Muscle of leg (tissue), 11 donors: ENCODE results near the gene THOC6. TPM values are rescaled to one million over a fixed set of nuclear protein-coding genes. Genes with fewer than 3 reads are reported as not detected.
A peak's percentile ranks its signal among the peaks of the same experiment; 100 is the strongest.

Source experiments
- DNase-seq: peaks from one replicate; pipeline ENCODE4 v3.0.0; 2013
- H3K27ac ChIP-seq: one replicate; pipeline ENCODE4 v1.5.1; 2013; ENCODE audit warnings: mild to moderate bottlenecking, low read length, control low read depth
- H3K27me3 ChIP-seq: one replicate; pipeline ENCODE4 v1.6.1; 2013; ENCODE audit warnings: low read length; ENCODE audit not compliant: control insufficient read depth, insufficient read depth
- H3K36me3 ChIP-seq: one replicate; pipeline ENCODE4 v1.6.1; 2013; ENCODE audit warnings: low read length; ENCODE audit not compliant: control insufficient read depth, insufficient read depth
- H3K4me1 ChIP-seq: one replicate; pipeline ENCODE4 v1.6.1; 2013; ENCODE audit warnings: low read length; ENCODE audit not compliant: control insufficient read depth, insufficient read depth
- H3K4me3 ChIP-seq: one replicate; pipeline ENCODE4 v1.5.1; 2013; ENCODE audit warnings: low read length, control low read depth
- H3K9me3 ChIP-seq: replicated peaks from 2 replicates; pipeline ENCODE4 v1.6.1; 2013; ENCODE audit warnings: low read depth, low read length; ENCODE audit not compliant: control insufficient read depth
- WGBS: methylation state at CpG from one replicate; pipeline ENCODE4 v1.1.5; 2013; ENCODE audit warnings: missing lambda C conversion rate; ENCODE audit not compliant: insufficient coverage; 5-methylcytosine and 5-hydroxymethylcytosine counted together
- polyA plus RNA-seq, 8 donors: library from polyadenylated mRNA; unstranded; fragments of 120-200 nt; gene quantifications; one replicate each; pipeline versions ENCODE4 v1.2.1 to v1.2.3, GENCODE V29; 2013; ENCODE audit warnings: inconsistent platforms in 1 of 8, low replicate concordance in 1 of 8; ENCODE audit not compliant: insufficient read length in 8 of 8, insufficient read depth in 1 of 8
- total RNA-seq: library from RNA; stranded (reverse); fragments of 120-200 nt; gene quantifications from one replicate; pipeline ENCODE4 v1.2.4, GENCODE V29; 2013

Gene THOC6
- total and polyA plus RNA-seq, 9 donors = 15.0 to 25.5 (median 21.7) TPM

DNA sequence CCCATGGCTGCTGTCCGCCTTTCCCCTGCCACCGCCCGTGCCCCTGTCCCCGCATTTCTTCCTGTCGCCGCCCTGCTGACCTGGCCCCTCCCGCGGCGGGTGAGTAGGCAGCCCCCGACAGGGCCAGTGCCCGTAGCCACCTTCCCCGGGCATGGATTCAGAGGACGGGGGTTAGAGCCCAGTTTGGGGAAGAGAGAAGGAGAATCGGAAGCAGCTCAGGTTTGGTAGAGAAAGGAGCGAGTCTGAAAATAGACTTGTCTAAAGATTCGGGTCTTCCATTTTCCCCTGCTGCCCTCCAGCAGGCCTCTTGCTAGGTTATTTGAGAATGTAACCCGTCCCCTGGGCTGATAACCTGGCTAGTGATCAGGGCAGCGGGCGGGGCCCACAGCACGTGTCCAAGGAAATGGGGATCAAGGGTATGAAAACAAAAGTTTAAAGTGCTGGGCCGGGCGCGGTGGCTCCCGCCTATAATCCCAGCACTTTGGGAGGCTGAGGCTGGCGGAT, 19.0 kb upstream of the THOC6 start:
- no peak for DNase-seq
- H3K27me3 ChIP-seq = peaks cover 70% of the 10 kb centered on the region
- WGBS = 0% methylated on average over 9 of the region's 25 CpGs

DNA sequence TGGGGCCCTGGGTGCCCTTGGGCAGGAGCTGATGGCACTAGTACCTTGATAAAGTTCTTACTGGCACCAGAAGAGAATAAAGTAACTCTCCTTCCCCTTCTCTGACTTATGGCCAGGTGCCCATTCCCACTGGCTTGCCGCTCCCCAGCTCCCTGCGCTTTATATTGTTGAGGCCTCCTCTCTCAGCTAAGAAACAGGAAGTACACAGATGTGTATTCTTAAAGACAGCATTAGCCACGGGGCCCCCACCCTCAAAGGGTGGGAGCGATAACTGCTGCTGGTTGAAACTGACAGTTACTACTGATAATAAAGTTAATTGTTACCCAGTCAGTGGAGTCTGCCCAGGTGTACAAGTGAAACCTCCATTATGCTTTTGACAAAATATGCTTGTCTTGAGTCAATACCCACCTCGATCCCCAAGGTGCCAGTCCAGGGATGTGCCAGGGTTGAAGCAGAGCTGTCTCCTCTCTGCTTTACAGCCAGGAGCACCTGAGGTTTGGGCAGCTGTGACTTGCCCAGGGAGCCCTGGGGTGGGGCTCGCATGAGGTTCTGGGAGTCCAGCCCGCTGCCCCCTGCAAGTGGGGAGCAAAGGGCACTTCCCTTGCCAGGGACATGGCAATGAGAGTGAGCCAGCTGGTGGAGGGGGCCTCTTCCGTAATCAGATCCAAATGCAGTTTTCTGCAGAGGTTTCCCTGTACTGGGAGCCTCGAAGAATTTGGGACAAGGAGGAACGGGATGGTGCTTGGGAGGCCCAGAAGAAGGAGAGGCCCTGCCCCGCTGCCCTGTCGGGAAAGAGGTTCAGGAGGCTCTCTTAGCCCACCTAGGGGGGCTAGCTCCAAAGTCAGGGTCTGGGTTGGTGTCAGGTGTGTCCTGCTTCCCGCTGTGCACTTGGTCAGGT, 16.5 kb upstream of the THOC6 start:
- no peak for DNase-seq
- WGBS = 30% methylated on average over 9 of the region's 13 CpGs
- Histone ChIP-seq H3K27me3 (peaks cover 84% of the 10 kb centered on the region), H3K36me3 (no peaks in the 10 kb centered on the region), H3K4me1 (peaks cover 47% of the 10 kb centered on the region), H3K4me3 (no peak overlapping the region), H3K27ac (no peak overlapping the region), H3K9me3 (no peaks in the 10 kb centered on the region)

More for the DNA sequence above, 19.0 kb upstream of the THOC6 start:
- Histone ChIP-seq H3K4me3 (peak overlapping the region; percentile 31), H3K9me3 (no peaks in the 10 kb centered on the region), H3K36me3 (no peaks in the 10 kb centered on the region), H3K27ac (peak overlapping the region; percentile 31), H3K4me1 (peaks cover 34% of the 10 kb centered on the region)

DNA sequence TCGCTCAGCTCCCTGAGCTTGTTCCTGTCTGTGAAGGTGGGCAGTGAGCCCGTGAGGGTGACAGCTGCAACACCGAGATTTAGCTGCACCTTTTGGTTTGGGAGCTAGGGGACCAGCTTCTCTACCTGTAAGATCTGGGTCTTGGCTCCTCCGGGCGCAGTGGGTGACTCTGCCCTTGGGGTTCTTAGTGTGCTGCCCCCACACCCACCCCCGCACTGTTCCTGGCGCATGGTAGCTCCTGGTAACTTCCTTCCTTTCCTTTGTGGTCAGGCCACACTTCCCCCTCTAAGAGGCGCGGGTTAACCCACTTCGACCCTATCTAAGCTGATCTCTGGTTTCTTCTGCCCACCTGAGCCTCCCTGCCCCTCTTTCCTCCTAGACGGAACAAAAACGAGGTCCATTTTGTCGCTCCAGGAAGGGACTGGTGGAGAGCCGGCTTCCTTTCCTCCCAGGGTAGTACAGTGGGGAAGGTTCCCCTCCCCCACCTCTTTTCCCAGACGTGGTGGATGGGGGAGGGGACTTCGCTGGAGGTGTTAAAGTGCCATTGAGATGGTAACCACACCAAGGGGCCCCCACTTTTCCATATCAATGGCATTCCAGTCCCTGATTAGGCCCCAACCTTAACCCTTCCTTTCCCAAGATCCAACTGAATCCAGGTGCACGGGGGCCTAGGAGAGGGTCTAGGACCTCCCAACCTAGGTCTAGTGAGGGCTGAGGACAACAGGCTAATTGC, 15.7 kb upstream of the THOC6 start:
- WGBS = 23% methylated on average over 9 of the region's 17 CpGs
- H3K27me3 ChIP-seq = peaks cover 91% of the 10 kb centered on the region
- no peak overlapping the region for H3K4me3 ChIP-seq
- H3K27ac ChIP-seq = peak overlapping the region; percentile 29
- no peak for DNase-seq
- H3K36me3 ChIP-seq = no peaks in the 10 kb centered on the region
- peaks cover 49% of the 10 kb centered on the region for H3K4me1 ChIP-seq
- H3K9me3 ChIP-seq = no peaks in the 10 kb centered on the region

DNA sequence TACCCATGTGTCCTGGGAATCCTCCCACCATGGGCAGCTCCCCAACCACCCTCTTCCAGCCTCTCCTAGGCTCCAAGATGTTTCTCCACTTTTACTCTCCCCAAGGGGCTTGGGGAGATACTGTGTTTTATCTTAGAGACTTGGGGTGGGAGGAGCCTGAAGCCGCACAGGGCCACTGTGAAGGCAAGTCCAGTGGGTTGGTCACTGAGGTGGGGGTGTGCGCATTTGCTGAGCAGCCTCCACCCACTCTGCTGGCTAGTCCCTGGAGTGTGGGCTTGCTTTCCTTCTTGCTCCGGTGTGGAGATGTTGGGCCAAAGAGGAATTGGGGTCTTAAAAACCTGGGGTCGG, 15.2 kb upstream of the THOC6 start:
- peaks cover 91% of the 10 kb centered on the region for H3K27me3 ChIP-seq
- no peaks in the 10 kb centered on the region for H3K36me3 ChIP-seq
- WGBS = 54% methylated on average over 3 of the region's 4 CpGs
- H3K4me3 ChIP-seq = no peak overlapping the region
- no peaks in the 10 kb centered on the region for H3K9me3 ChIP-seq
- peaks cover 46% of the 10 kb centered on the region for H3K4me1 ChIP-seq
- H3K27ac ChIP-seq = peak overlapping the region; percentile 29
- DNase-seq = no peak

DNA sequence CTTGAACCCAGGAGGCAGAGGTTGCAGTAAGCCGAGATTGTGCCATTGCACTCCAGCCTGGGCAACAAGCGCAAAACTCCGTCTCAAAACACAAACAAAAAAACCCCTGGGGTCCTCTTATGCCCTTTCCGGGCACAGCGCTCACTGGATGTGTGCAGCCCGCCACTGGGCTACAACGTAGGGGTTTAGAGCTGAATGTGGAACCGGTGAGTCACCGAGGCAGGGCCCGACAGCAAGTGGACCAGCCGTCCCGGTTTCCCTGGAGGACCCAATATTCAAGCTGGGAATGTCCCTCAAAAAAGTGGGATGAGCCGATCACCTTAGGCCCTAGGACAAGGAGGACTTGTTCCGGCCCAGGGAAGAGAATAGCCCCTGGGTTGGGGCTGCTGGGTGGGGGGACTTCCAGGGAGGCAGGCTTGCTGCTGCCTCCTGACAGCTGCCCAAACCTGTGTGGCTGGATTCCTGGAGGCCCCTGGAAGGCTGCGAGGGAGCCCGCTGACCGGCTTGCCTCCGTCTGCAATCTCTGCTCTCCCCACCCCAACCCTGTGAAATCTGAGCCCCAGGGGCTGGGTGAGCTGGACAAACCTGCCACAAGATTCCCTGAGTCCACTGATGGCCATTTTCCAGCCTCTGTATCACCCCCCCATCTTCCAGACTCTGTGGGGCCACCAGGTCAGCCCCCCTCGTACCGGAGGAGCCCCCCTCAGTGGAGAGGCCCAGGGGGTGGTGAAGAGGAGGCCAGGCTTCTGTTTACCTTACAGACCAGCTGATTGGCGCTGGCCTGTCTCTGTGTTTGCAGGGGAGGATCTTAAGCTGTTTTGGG, 14.1 kb upstream of the THOC6 start:
- H3K9me3 ChIP-seq = no peaks in the 10 kb centered on the region
- peaks cover 44% of the 10 kb centered on the region for H3K4me1 ChIP-seq
- H3K27me3 ChIP-seq = peaks cover 100% of the 10 kb centered on the region
- H3K27ac ChIP-seq = peak overlapping the region; percentile 40
- WGBS = 16% methylated on average over 17 of the region's 21 CpGs
- H3K36me3 ChIP-seq = no peaks in the 10 kb centered on the region
- no peak overlapping the region for H3K4me3 ChIP-seq
- no peak for DNase-seq

DNA sequence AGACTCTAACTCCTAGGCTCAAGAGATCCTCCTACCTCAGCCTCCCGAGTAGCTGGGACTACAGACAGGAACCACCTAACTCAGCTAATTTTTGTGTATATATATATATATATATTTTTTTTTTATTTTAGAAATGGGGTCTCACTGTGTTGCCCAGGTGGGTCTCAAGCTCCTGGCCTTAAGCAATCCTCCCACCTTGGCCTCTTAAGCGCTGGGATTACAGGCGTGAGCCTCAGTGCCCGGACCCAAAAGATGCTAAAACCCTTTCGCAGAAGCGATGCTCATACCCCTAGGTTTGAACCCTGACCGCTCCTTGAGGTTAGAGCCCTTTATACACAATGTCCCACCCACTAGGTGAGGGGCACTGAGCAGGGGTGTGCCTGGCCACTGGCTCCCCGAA, 13.3 kb upstream of the THOC6 start:
- Histone ChIP-seq H3K4me3 (no peak overlapping the region), H3K27ac (no peak overlapping the region), H3K4me1 (peaks cover 40% of the 10 kb centered on the region), H3K27me3 (peaks cover 100% of the 10 kb centered on the region), H3K9me3 (no peaks in the 10 kb centered on the region), H3K36me3 (no peaks in the 10 kb centered on the region)
- DNase-seq = no peak
- 88% methylated on average over 5 of the region's 8 CpGs for WGBS

DNA sequence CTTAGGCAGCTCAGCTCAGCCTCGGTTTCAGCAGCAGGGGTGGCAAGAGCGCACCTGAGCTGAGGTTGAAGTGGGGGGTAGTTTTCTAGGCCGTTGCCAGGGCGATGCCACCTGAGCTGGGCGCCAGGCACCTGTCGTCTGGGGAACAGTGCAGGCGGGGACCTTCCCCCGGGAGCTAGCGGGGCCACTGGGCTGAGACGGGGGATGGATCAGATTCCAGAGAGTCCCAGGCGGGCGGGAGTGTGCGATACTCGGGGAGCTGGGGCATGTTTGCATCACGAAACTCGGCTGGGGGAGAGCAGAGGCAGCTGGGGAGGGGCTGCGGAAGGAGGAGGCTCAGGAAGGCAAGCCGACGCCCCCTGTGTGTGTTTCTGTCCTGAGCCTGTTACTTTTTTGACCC, 11.6 kb upstream of the THOC6 start:
- Histone ChIP-seq H3K27me3 (peaks cover 96% of the 10 kb centered on the region), H3K9me3 (no peaks in the 10 kb centered on the region), H3K4me3 (no peak overlapping the region), H3K36me3 (no peaks in the 10 kb centered on the region), H3K27ac (no peak overlapping the region), H3K4me1 (peaks cover 33% of the 10 kb centered on the region)
- WGBS = 4% methylated on average over 17 of the region's 19 CpGs
- no peak for DNase-seq

DNA sequence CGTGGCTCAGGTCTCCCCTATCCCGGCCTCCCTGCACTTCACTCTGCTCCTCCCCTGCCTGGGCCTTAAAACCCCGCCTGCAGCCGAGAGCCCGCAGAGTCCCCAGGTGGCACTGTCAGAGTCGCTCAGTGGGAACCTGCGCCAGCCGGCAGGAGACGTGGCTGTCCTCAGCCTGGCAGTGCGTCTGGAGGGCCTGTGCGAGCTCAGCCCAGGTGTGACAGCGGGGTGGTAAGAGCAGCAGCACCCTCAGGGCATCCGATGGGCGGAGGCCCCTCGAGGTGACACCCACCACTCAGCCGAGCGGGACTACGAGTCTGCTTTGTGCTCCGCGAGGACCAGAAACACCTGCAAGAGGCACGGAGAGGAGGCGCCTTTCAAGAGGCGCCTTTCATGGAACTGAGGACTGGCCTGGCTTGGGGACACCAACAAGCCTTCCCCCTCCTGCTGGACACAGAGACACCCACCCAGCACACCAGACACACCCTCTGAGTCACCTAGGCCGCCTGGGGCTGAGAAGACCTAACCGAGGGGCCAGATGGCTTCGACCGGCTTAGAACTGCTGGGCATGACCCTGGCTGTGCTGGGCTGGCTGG, 10.9 kb upstream of the THOC6 start, which contains the start of gene CLDN9:
Gene CLDN9, plus strand, starts transcription at position 96 of the 593 bp plus-strand sequence. Its CDS starts 440 bp downstream, at position 536.
- Histone ChIP-seq H3K27ac (no peak within 1 kb of the TSS), H3K27me3 (peaks cover 96% of the 10 kb centered on the region), H3K4me3 (no peak within 1 kb of the TSS), H3K9me3 (no peaks in the 10 kb centered on the region), H3K36me3 (no peaks in the 10 kb centered on the region), H3K4me1 (peaks cover 29% of the 10 kb centered on the region)
- DNase-seq = no peak
- WGBS = 21% methylated on average over 27 of the region's 27 CpGs

DNA sequence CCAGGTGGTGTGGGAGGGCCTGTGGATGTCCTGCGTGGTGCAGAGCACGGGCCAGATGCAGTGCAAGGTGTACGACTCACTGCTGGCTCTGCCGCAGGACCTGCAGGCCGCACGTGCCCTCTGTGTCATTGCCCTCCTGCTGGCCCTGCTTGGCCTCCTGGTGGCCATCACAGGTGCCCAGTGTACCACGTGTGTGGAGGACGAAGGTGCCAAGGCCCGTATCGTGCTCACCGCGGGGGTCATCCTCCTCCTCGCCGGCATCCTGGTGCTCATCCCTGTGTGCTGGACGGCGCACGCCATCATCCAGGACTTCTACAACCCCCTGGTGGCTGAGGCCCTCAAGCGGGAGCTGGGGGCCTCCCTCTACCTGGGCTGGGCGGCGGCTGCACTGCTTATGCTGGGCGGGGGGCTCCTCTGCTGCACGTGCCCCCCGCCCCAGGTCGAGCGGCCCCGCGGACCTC, 10.3 kb upstream of the THOC6 start:
- peaks cover 96% of the 10 kb centered on the region for H3K27me3 ChIP-seq
- H3K27ac ChIP-seq = no peak overlapping the region
- WGBS = 24% methylated on average over 27 of the region's 27 CpGs
- no peak overlapping the region for H3K4me3 ChIP-seq
- no peak for DNase-seq
- H3K9me3 ChIP-seq = no peaks in the 10 kb centered on the region
- H3K36me3 ChIP-seq = no peaks in the 10 kb centered on the region
- peaks cover 29% of the 10 kb centered on the region for H3K4me1 ChIP-seq
